Ovary (tissue), 9 donors: ENCODE measurements around the gene SERPINB12. TPM values are rescaled to one million over a fixed set of nuclear protein-coding genes. Genes with fewer than 3 reads are reported as not detected.

Source experiments
- DNase-seq, 5 donors: peaks; one replicate each; pipeline ENCODE4 v3.0.0-alpha.2; 2019 to 2020
- H3K27ac ChIP-seq, 2 donors: fragments of 200-600 bp; one replicate each; pipeline versions ENCODE4 v1.5.1 to v1.8.0; 2019 to 2022
- H3K27me3 ChIP-seq: fragments of 200-600 bp; one replicate; pipeline ENCODE4 v1.8.0; 2022
- H3K36me3 ChIP-seq: fragments of 200-600 bp; sonication (generic); one replicate; pipeline ENCODE4 v1.5.1; 2019
- H3K4me1 ChIP-seq: one replicate; pipeline ENCODE4 v1.8.1; 2013; ENCODE audit warnings: mild to moderate bottlenecking, moderate library complexity; ENCODE audit not compliant: insufficient read depth
- H3K4me3 ChIP-seq: fragments of 200-600 bp; sonication (generic); one replicate; pipeline ENCODE4 v1.5.1; 2017
- H3K9me3 ChIP-seq, 2 donors: fragments of 200-600 bp in 1 of 2; sonication (generic) in 1 of 2; one replicate each; pipeline versions ENCODE4 v1.5.1 to v1.8.1; 2013 to 2019; ENCODE audit warnings: mild to moderate bottlenecking in 1 of 2, moderate library complexity in 1 of 2
- CTCF ChIP-seq, 3 donors: fragments of 450-650 bp in 2 of 3; fragments of 200-600 bp in 1 of 3; IDR thresholded peaks; one replicate each; pipeline versions ENCODE4 v1.5.1 to v1.8.0; 2016 to 2022; ENCODE audit warnings: antibody characterized with exemption in 3 of 3, mild to moderate bottlenecking in 1 of 3
- EP300 ChIP-seq: sonication (generic); formaldehyde crosslinking; IDR thresholded peaks from one replicate; pipeline ENCODE4 v1.6.1; 2017; ENCODE audit warnings: antibody characterized with exemption
- POLR2A ChIP-seq: fragments of 450-650 bp; IDR thresholded peaks from one replicate; pipeline ENCODE4 v1.6.1; 2017; ENCODE audit warnings: antibody characterized with exemption, mild to moderate bottlenecking, moderate library complexity
- WGBS, 3 donors: extraction: QIAGEN DNeasy Blood & Tissue Kit in 1 of 3; methylation state at CpG; one replicate each; pipeline versions ENCODE4 v1.1.5 to v1.1.7; 2013 to 2017; 5-methylcytosine and 5-hydroxymethylcytosine counted together
- intact Hi-C, 4 donors: fragments of 100-400 bp; cut with DNase I; formaldehyde crosslinking; loops; one replicate each; pipeline versions ENCODE4 v1.11.0 to v1.15.1; 2022 to 2023
- polyA plus RNA-seq, 2 donors: library from polyadenylated mRNA; stranded (reverse); fragments of 200-250 nt in 1 of 2; fragments of 350-450 nt in 1 of 2; fragmentation: Illumina TruSeq in 1 of 2; extraction: RNeasy Lipid Tissue Mini Kit (QIAGEN cat#74804) in 1 of 2; gene quantifications; one replicate each; pipeline ENCODE4 v1.2.3, GENCODE V29; 2013 to 2014
- total RNA-seq, 7 donors: library from RNA; depleted of rRNA in 2 of 7; stranded (reverse); fragments of >200 nt in 2 of 7; fragmentation: NEBNext Ultra II Directional in 3 of 7; extraction: Animal tissue kit (Norgen Biotek cat#: 25700) in 3 of 7; gene quantifications; one replicate each; pipeline versions ENCODE4 v1.1.0 to v1.2.4, GENCODE V29; 2016 to 2023
- donor health status: DM: no; HTN: no; CAD: no; lungs with moderate emphysema.
- donor health status: DM: no; HTN: no; CAD: no.
- donor health status: Bipolar disorder and iron deficiency.
- donor health status: DM: yes; HTN: yes; CAD: no.
- donor health status: DM: no; HTN: no; CAD: no.
- donor health status: DM: yes; HTN: yes; CAD: no.

Gene SERPINB12
- total and polyA plus RNA-seq, 9 donors, result not detected

DNA sequence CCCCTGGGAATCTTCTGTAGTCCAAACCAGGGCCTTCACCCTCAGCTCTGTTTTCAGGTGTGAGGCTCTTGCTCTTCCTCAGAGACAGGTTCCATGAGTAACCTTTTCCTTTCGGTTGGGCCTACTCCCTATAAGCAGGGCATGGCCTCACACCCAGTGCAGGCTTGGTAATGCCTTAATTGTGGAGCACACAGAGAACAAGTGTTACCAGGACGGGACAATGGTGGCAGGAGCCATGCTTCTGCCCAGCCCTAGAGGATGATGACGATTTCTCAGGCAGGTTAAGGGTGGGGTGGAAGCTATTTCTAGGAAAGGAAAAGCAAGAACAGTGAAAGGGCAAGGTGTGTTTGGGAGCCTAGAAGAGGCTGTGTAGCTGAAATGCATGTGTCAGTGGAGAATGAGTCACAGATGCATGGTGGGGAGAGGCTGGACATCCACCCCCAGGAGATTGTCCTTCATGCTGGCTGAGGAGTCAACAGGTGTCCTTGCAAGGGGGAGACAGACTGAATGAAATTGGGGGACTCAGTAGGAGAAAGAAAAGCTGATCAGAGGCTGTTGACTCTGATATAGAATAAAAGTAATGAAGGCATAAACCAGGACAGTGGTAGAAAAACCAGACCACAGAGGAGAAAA lies 22.0 kb upstream of the SERPINB12 start:
- H3K27ac ChIP-seq, result no peak overlapping the region
- H3K36me3 ChIP-seq, result no peaks in the 10 kb centered on the region
- peaks cover 2% of the 10 kb centered on the region for H3K4me1 ChIP-seq
- TF ChIP-seq CTCF (IDR thresholded peaks at IDR 0.05) (no peak), EP300 (no peak), POLR2A (no peak)
- no peak for DNase-seq
- H3K9me3 ChIP-seq, result no peaks in the 10 kb centered on the region
- intact Hi-C loops, result no loop called here
- no peaks in the 10 kb centered on the region for H3K27me3 ChIP-seq
- no peak overlapping the region for H3K4me3 ChIP-seq
- WGBS, 3 donors, result 85 to 89% (median 86%) methylated on average over 3 of the region's 3 CpGs

GRCh38 chr18:63523660-63524059 lies 18.5 kb upstream of the SERPINB12 start:
- WGBS, 3 donors, result 58 to 77% (median 71%) methylated on average over 4 of the region's 4 CpGs
- Histone ChIP-seq H3K27me3 (no peaks in the 10 kb centered on the region), H3K9me3 (no peaks in the 10 kb centered on the region), H3K36me3 (no peaks in the 10 kb centered on the region), H3K4me3 (no peak overlapping the region), H3K27ac (no peak overlapping the region), H3K4me1 (peaks cover under 1% of the 10 kb centered on the region)
- intact Hi-C loops, result no loop called here
- no peak for DNase-seq
- TF ChIP-seq POLR2A, result no peak
- TF ChIP-seq EP300, result no peak
- no peak for TF ChIP-seq CTCF (IDR thresholded peaks at IDR 0.05)

DNA sequence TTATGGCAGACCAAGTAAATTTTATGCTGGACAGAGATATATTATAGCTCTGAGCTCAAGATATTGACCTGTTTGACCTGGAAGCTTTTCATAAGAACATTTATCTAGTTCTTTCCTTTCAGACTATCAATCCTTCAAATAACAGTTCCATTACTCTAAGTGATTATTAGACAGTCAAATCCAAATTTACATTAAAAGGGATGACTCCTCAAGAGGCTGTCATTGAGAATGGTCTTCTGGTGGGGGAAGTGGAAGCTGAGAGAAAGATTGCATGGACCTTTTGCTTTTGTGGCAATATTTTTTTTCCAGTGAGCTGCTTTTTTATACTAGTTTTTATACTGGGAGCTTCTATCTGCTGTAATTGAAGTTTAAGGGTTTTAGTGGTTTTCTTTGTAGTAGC lies 14.9 kb upstream of the SERPINB12 start:
- H3K4me1 ChIP-seq, result peaks cover 6% of the 10 kb centered on the region
- no peak overlapping the region for H3K27ac ChIP-seq
- H3K9me3 ChIP-seq, result no peaks in the 10 kb centered on the region
- no peak overlapping the region for H3K4me3 ChIP-seq
- H3K36me3 ChIP-seq, result no peaks in the 10 kb centered on the region
- TF ChIP-seq CTCF (IDR thresholded peaks at IDR 0.05), result no peak
- no peak for TF ChIP-seq POLR2A
- no peak for TF ChIP-seq EP300
- no peaks in the 10 kb centered on the region for H3K27me3 ChIP-seq
- intact Hi-C loops, result no loop called here
- DNase-seq, result no peak

DNA sequence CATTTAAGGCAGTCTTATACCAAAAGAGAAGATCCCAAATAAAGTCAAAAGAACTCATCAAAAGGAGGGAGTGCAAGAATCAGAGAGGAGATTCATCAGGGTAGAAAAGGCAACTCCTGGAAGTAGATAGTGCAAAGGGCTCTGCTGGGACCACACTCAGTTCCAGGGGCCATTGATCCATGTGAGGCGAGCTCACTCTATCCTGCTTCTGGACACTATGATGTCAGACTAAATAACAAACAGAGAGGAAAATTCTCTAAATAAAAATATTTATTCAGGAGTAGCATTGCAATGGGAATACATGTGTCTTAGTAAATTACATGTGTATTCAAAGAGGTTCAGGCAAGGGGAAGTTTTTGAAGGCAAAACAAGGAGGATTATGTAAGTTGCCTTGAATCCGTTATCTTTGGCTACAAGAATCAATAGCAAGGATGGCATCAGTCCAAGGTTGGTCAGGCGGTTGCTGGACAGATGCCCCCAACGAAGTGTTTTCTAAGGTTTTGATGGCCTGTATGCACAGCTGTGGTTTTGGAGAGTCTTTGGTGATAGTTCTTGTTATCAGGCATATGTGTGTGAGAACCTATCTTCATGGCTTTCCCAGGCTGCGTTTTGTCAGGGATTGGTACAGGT lies 13.2 kb upstream of the SERPINB12 start:
- Histone ChIP-seq H3K27me3 (no peaks in the 10 kb centered on the region), H3K36me3 (no peaks in the 10 kb centered on the region), H3K4me1 (peaks cover 6% of the 10 kb centered on the region), H3K9me3 (no peaks in the 10 kb centered on the region), H3K27ac (no peak overlapping the region), H3K4me3 (no peak overlapping the region)
- TF ChIP-seq EP300, result no peak
- no peak for TF ChIP-seq CTCF (IDR thresholded peaks at IDR 0.05)
- TF ChIP-seq POLR2A, result no peak
- no peak for DNase-seq
- 18 to 35% (median 24%) methylated on average over 5 of the region's 5 CpGs for WGBS, 3 donors
- intact Hi-C loops, result no loop called here
